ENCODE measurements around the gene FOXP4.

FOXP4 gene

DNA sequence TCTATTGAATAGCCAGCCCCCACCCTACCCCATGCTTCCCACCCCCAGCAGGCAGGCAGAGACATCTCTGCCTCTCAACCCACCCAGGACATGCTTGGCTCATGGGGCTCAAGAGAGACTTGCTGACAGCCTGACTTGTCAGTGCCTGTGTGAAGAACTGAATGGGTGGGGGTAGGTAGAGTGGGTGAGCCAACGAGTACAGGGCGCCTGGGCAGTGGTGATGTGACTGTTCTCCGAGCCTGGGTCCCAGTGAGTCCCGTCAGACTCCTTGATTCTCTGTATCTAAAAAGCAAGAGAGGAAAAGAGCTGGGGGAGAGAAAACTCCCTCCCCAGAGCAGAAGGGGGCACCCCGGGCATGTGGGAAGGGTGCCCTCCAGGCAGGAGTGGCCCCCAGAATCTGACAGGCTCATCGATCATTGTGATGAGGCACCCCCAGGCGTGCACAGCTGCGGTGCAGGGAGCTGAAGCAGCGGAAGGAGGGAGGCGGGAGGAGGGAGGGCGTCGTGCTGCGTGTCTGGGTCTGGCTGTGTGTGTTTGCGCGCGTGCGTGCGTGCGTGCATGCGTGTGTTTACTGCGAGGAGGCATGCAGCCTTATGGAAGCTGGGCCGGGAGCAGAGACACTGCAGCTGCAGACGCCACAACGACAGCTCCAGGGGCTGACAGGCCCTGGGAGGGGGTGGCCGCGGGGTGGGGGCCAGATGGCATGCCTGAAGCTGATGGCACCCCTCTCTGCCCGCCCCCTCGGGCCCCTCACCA, 40.2 kb downstream of the FOXP4 start:
- DNase-seq = peak; percentile 92

DNA sequence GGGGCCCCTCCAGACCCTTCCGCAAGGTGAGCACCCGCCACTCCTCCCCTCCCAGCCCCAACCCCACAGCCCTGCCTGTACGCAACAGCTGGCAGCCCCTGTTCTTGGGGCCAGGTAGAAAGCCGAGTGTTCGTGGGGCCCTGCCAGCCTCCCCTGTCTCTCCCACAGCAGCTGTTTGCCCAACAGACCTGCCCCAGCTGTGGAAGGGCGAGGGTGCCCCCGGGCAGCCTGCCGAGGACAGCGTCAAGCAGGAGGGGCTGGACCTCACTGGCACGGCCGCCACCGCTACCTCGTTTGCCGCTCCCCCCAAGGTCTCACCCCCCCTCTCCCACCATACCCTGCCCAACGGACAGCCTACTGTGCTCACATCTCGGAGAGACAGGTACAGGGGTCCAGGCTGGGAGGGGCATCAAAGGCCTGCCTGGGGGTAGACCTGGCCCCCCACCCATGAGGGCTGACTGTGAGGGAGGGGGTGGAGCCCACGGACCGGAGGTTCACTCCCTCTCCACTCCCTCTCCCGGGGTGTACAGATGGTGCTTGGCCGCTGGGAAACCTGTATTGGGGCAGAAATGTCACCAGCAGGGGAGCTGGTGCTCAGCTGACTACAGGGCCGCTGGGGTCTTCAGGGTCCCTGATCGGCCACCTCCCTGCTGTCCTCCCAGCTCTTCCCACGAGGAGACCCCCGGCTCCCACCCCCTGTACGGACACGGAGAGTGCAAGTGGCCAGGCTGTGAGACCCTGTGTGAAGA, 41.1 kb downstream of the FOXP4 start:
- DNase-seq = peak; percentile 88

DNA sequence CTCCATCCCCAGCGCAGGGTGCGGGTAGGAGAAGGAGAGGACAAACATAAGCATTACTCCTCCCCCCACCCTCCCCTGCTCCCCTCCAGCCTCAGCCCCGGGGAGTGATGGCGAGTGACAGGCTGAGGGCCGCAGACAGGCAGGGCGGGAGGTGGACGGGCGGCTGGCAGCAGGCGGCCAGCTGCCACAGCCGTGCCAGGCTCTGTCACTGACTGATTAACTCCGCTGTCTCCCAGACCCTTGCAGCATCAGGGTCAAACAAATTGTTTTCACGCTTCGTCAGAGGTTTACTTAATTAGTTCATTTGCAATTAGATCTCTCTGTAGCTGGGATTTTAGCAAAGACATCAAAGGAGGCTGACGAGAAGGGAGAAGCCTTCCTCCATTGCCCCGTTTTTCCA, 41.9 kb downstream of the FOXP4 start:
- DNase-seq = peak; percentile 81

DNA sequence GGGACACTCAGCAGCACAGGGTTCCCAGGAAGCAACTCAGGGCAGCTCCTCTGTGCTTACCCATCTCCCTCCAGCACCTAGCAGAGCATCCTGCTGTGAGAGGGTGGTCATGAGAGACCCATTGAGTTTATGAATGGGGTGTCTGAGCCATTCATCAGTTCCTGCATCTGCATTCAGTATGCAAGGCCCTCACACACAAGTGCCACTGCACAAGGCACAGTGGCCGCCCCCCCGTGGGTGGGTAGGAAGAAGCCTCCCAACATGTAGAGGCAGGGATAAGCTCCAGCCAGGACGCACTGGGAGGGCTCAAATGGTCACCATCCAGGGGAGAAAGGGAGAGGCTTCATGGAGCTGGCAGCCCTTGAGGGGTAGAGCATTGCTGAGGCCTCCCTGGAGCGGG, 43.0 kb downstream of the FOXP4 start:
- DNase-seq = no peak

- DNase-seq = no peak
These were observed 43.7 kb downstream of the FOXP4 start for GRCh38 chr6:41589636-41590622.

GRCh38 chr6:41591122-41591521, 44.9 kb downstream of the FOXP4 start:
- DNase-seq = peak; percentile 61

GRCh38 chr6:41591859-41592502, 45.8 kb downstream of the FOXP4 start:
- DNase-seq = peak; percentile 77

DNA sequence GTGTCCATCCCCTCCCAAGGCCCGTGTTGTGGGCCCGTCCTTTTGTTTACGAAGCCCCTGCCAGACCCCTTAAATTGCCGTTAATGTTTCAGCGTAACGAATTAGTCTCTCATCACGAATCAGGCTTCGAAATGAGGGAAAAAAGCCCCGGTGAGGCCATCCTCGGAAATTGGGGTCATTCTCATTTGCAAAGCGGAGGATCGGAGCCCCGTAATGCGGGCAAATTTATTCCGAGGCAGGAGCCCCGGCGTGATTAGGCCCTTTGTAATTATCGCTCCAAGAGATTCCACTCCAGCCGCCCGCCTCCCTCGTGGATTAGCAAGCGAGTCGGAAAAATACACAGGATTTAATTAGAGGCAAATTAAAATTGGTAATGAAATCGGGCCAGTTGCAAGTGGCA, 47.2 kb downstream of the FOXP4 start:
- DNase-seq = no peak

DNA sequence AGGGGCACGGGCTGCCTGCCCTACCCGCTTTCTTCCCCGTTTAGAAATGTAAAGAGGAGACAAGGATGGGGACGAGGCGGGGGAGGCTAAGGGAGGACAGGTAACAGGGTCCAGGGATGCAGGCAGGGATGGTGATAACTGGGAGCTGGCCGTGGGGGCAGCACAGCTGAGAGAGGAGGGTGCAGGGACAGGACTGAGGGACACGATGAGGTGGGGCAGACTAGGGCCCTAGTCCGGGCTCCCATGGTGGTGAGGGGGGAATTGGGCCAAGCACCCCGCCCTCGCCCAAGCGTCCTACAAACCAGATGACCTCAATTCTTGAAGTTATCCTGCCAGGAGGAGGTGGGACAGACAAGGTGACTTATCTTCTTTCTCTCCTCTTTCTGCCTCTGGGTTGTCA, 47.7 kb downstream of the FOXP4 start:
- no peak for DNase-seq

DNA sequence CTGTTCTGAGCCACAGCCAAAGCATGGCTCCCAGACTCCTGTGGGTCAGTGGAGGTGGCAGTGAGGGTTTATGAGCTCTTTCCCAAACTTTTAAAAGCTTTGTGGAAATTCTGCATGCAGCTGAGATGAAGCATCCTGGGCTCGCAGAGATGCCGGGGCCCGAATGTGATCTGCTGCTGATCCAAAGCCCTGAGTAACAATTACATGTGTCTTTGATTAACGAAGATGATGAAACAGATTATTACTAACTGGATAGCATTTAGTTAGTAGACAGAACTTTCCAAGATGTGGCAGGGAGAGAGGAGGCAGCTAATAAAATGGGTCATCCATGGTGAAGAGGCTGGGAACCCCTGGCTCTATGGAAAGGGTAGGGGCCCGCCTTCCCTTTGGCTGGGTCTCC, 48.1 kb downstream of the FOXP4 start:
- DNase-seq = no peak

DNA sequence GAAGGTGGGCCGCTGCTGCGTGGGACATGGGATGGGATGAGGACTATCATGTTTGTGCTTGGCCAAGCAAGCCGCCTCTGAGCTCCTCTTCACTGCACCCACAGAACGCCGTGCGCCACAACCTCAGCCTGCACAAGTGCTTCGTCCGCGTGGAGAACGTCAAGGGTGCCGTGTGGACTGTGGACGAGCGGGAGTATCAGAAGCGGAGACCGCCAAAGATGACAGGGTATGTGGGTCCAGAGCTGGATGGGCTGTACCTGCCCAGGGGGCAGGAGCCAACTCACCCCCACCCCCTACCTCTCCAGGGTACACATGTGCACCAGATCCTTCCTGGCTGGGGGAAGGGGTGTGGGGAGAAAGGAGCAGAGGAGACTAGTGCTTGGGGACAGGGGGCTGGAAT, 48.6 kb downstream of the FOXP4 start:
- DNase-seq = no peak

GRCh38 chr6:41595166-41595565, 49.0 kb downstream of the FOXP4 start:
- DNase-seq = no peak

DNA sequence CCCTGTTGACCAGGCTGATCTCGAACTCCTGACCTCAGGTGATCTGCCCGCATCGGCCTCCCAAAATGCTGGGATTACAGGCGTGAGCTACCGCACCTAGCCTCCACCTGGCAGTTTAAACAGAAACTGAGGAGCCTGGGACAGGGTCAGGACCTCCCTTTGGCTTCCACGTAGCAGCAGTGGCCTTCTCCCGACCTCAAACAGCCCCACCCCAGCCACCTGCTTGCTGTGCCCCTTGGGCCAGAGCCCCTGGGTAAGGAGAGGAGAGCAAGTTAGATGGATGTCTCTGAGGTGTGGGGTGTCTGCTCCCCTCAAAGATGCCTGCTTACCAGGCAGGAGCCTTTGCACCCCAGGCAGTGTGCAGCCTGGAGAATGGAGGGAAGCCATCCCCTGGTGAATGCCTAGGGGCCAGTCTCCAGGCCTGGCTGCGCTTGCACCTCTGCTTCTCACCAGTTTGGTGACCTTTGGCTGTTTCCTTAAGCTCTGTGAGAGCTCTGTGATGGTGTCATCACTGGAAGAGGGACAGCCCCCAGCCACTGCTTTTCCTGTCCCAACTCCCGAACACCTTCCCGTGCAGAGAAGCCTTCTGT, 50.0 kb downstream of the FOXP4 start:
- no peak for DNase-seq

DNA sequence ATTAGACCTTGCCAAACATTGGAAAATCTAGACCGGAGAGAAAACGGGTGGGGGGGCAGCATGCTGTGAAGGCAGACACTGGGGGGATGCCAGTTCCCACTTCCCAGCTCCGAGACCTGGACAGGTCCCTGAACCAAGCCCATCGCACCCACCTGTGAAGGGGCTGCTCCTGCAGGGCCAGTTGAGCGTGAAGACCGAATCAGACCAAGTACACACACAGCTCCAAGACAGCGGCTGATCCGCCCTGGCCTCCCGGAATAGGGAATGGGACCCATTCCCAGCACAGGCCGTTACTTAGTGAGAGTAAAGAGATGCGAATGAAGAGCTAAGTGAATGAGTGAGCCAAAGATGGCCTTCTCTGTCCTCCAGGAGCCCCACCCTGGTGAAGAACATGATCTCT, 50.6 kb downstream of the FOXP4 start:
- DNase-seq = no peak

- no peak for DNase-seq
These were observed 51.2 kb downstream of the FOXP4 start for GRCh38 chr6:41597246-41598000.

GRCh38 chr6:41598670-41599014, 52.5 kb downstream of the FOXP4 start:
- DNase-seq = no peak

- peak; percentile 78 for DNase-seq
These were observed 53.1 kb downstream of the FOXP4 start for GRCh38 chr6:41599015-41599851.

DNA sequence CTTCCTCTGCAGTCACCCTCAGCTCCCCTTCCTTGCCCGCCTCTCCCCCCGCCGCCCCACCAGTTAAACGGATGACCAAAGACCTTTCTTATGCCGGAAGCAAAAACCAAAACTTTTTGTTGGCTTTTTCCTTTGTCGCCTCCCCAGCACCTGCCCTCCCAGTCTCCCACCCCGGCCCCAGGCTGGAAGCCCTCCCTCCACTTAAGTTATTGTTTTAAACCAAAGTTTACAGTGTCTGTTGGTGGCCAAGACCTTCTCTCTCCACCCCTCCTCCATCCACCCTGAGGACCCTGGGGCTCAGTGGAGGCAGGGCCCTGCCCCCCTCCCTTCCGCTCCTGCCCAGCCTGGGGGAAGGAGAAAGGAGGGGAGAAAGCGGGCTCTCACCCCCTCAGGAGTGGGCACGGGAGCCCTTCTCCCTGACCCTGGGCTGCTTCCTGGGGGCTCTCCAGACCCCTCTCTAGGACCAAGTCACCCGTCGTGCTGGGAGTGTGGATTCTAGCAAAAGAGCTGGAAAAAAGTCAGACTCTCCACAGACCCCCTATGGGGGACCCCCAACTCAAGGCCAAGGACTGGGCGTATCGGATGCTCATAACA, 53.8 kb downstream of the FOXP4 start:
- peak; percentile 62 for DNase-seq

- DNase-seq = no peak
These were observed 54.5 kb downstream of the FOXP4 start for GRCh38 chr6:41600499-41601247.

DNA sequence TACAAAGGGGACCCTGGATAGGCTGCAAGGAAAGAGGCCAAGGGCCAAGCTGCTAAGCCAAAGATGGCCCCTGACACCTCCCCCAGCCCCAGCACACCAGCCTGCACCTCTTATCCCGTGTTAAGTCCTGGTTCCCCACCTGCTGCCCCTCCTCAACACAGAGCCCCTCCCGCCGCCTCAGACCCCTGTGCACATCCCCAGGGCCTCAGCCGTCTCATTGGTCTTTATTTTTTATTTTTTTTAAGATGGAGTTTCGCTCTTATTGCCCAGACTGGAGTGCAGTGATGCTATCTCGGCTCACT, 55.0 kb downstream of the FOXP4 start:
- DNase-seq = no peak

All from NCI-H69 (cell line).